HEK293 (cell line): ENCODE data around the gene HDGF.

Source experiments
- CTCF ChIA-PET: fragments of 350-600 bp; formaldehyde crosslinking; extraction: SDS; loops from one replicate; lab custom pipeline; 2021; ENCODE audit warnings: antibody characterized with exemption; lab: Yijun Ruan, JAX
- POLR2A ChIA-PET: fragments of 300-600 bp; formaldehyde crosslinking; extraction: SDS; loops from one replicate; lab custom pipeline; 2020; ENCODE audit warnings: antibody characterized with exemption, inconsistent platforms; lab: Yijun Ruan, JAX
- H3K27ac ChIP-seq: fragments of 200-500 bp; sonication (Bioruptor generic); 2 replicates; pipeline ENCODE4 v1.5.1; 2014; ENCODE audit warnings: low read depth, low read length, control low read depth, inconsistent platforms; ENCODE audit errors: extremely low read depth
- H3K36me3 ChIP-seq, 2 experiments: fragments of 200-500 bp in 1 of 2; sonication (Bioruptor generic) in 1 of 2; 1 replicate in 1 of 2; 2 replicates in 1 of 2; pipeline ENCODE4 v1.5.1; 2014 to 2017; ENCODE audit warnings: inconsistent platforms in 2 of 2, low read length in 2 of 2; ENCODE audit not compliant: control insufficient read depth in 2 of 2, insufficient read depth in 1 of 2
- H3K4me1 ChIP-seq: fragments of 200-500 bp; sonication (Bioruptor generic); 2 replicates; pipeline ENCODE4 v1.5.1; 2014; ENCODE audit warnings: mild to moderate bottlenecking, low read length, inconsistent platforms; ENCODE audit not compliant: control insufficient read depth, insufficient read depth
- H3K4me3 ChIP-seq: 2 replicates; pipeline ENCODE4 v1.5.1; 2011; ENCODE audit warnings: low read depth, mild to moderate bottlenecking, control low read depth, low read length, moderate library complexity
- H3K9me3 ChIP-seq: fragments of 200-500 bp; sonication (Bioruptor generic); 2 replicates; pipeline ENCODE4 v1.5.1; 2014; ENCODE audit warnings: low read depth, low read length, inconsistent platforms; ENCODE audit not compliant: control insufficient read depth, insufficient read depth
- GLIS2 ChIP-seq: fragments of 450-650 bp; formaldehyde crosslinking; IDR thresholded peaks from 2 replicates; pipeline ENCODE4 v1.5.1; 2016; ENCODE audit warnings: missing biosample characterization, missing genetic modification characterization
- ZBTB17 ChIP-seq: fragments of 450-650 bp; formaldehyde crosslinking; IDR thresholded peaks from 2 replicates; pipeline ENCODE4 v1.5.1; 2016; ENCODE audit warnings: missing biosample characterization, missing genetic modification characterization
- ZNF335 ChIP-seq: fragments of 450-650 bp; formaldehyde crosslinking; conservative IDR thresholded peaks from 2 replicates; pipeline ENCODE4 v1.5.1; 2016; ENCODE audit warnings: missing biosample characterization, missing genetic modification characterization
- ZNF571 ChIP-seq: fragments of 450-650 bp; formaldehyde crosslinking; IDR thresholded peaks from 2 replicates; pipeline ENCODE4 v1.5.0; 2017; ENCODE audit warnings: missing biosample characterization, missing genetic modification characterization
- ZNF610 ChIP-seq: fragments of 450-650 bp; formaldehyde crosslinking; IDR thresholded peaks from 2 replicates; pipeline ENCODE4 v1.5.1; 2016; ENCODE audit warnings: missing biosample characterization, missing genetic modification characterization, borderline replicate concordance
- ZNF621 ChIP-seq: fragments of 450-650 bp; formaldehyde crosslinking; IDR thresholded peaks from 2 replicates; pipeline ENCODE4 v1.5.1; 2017; ENCODE audit warnings: missing biosample characterization, missing genetic modification characterization
- ZNF654 ChIP-seq: fragments of 450-650 bp; formaldehyde crosslinking; IDR thresholded peaks from 2 replicates; pipeline ENCODE4 v1.5.1; 2016; ENCODE audit warnings: low read depth, missing biosample characterization, missing genetic modification characterization
- ZNF677 ChIP-seq: fragments of 450-650 bp; IDR thresholded peaks from 2 replicates; pipeline ENCODE4 v1.5.0; 2018; ENCODE audit warnings: missing biosample characterization, mild to moderate bottlenecking, missing genetic modification characterization, moderate library complexity
- ZNF747 ChIP-seq: fragments of 450-650 bp; formaldehyde crosslinking; IDR thresholded peaks from 2 replicates; pipeline ENCODE4 v1.5.1; 2016; ENCODE audit warnings: missing biosample characterization, missing genetic modification characterization
- ZNF768 ChIP-seq: fragments of 450-650 bp; formaldehyde crosslinking; IDR thresholded peaks from 2 replicates; pipeline ENCODE4 v1.5.1; 2018; ENCODE audit warnings: missing biosample characterization, mild to moderate bottlenecking, missing genetic modification characterization
- ZNF792 ChIP-seq: fragments of 450-650 bp; formaldehyde crosslinking; IDR thresholded peaks from 2 replicates; pipeline ENCODE4 v1.5.1; 2016; ENCODE audit warnings: missing biosample characterization, missing genetic modification characterization
- ZNF830 ChIP-seq: fragments of 450-650 bp; IDR thresholded peaks from 2 replicates; pipeline ENCODE4 v1.5.0; 2018; ENCODE audit warnings: missing biosample characterization, missing genetic modification characterization, low read depth, mild to moderate bottlenecking, moderate library complexity
- TF ChIP-seq, protein P1 (sequence below): fragments of 450-650 bp; formaldehyde crosslinking; IDR thresholded peaks from 2 replicates; pipeline ENCODE4 v1.5.1; 2016; ENCODE audit warnings: missing biosample characterization, missing genetic modification characterization, borderline replicate concordance
- TF ChIP-seq, protein P2 (sequence below): fragments of 450-650 bp; formaldehyde crosslinking; IDR thresholded peaks from 2 replicates; pipeline ENCODE4 v1.5.1; 2016; ENCODE audit warnings: missing biosample characterization, missing genetic modification characterization
- TF ChIP-seq, protein P3 (sequence below): fragments of 450-650 bp; formaldehyde crosslinking; IDR thresholded peaks from 2 replicates; pipeline ENCODE4 v1.5.1; 2016; ENCODE audit warnings: missing biosample characterization, missing genetic modification characterization

HDGF gene

DNA sequence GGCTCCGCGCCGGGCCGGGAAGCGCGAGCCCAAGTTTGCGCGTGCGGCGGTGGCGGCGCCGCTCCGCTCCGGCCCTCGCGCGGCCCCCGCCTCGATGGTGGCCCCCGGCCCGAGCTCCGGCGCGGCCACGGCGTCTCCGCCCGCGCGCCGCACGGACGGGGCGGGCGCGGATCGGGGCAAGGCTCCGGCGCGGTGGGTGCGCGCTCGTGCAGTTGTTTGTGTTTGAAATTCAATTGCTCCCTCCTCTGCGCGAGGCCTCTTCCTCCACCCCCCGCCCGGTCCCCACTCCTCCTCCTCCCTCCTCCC lies at the start of gene HDGF:
HDGF (minus strand) TSS at position 225 of the 306 bp plus-strand sequence. CDS start 246 bp downstream, outside the sequence.
- ChIA-PET CTCF (interaction anchor here (0.8 to 2.5 kb wide), 4 partner anchors 10 to 62 kb away, joined by 3 to 9 read pairs (median 3); no protein-coding TSS in a partner anchor), POLR2A (interaction anchor here (0.6 to 3.2 kb wide), 16 partner anchors 9 to 90 kb away, joined by 3 to 63 read pairs (median 6); partner anchors contain the start of genes ISG20L2, METTL25B, MRPL24 and PRCC)
- Histone ChIP-seq H3K27ac (peak within 1 kb of the TSS; percentile 95), H3K9me3 (no peaks in the 10 kb centered on the region), H3K36me3 (peaks cover 0 to 9% of the 10 kb centered on the region in 2 experiments; a peak in 1 of 3 replicates), H3K4me3 (peak within 1 kb of the TSS; percentile 87), H3K4me1 (0 out of 2 replicates have a peak, but pooled peaks cover 11% of the 10 kb centered on the region)
- TF ChIP-seq ZNF621, result no peak
- TF ChIP-seq, protein P1, sequence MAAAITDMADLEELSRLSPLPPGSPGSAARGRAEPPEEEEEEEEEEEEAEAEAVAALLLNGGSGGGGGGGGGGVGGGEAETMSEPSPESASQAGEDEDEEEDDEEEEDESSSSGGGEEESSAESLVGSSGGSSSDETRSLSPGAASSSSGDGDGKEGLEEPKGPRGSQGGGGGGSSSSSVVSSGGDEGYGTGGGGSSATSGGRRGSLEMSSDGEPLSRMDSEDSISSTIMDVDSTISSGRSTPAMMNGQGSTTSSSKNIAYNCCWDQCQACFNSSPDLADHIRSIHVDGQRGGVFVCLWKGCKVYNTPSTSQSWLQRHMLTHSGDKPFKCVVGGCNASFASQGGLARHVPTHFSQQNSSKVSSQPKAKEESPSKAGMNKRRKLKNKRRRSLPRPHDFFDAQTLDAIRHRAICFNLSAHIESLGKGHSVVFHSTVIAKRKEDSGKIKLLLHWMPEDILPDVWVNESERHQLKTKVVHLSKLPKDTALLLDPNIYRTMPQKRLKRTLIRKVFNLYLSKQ (tag by site-specific recombination), result no peak
- 0 out of 2 replicates have a peak, but pooled peaks have one; percentile 25 for TF ChIP-seq ZNF677 (tag by site-specific recombination)
- no peak for TF ChIP-seq ZNF610 (tag by site-specific recombination)
- no peak for TF ChIP-seq ZNF335 (tag by site-specific recombination)

DNA sequence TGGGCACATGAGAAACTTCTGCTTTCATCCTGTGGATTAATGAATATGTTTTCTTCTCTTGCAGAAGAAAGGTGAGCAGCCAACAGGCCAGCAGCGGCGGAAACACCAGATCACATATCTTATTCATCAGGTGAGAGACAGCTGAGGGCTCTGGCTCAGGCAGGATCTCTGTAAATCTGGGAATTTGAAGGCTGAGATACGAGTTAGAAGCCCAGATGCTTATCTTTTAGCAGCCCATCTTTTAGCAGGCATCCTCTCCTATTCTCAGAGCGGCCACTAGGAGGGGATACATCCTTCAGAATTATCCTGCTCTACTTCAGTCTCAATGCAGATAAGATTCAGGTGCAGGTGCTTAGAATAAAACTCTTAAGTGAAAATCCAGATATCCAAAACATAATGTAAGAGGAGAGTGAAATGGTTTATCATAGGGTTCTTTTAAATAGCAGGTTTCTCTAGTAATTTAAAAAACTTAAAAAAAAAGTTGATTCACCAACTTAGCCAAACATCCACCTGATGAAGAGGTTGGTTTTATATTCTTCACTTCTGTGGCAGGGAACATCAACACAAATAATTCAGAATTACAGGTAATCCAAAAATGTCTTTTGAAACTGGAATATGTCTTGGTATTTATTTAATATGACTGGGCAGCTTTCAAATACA lies 45.9 kb upstream of the HDGF start:
- no peak overlapping the region for H3K4me3 ChIP-seq
- H3K36me3 ChIP-seq, result peaks cover 36 to 95% of the 10 kb centered on the region in 2 experiments
- H3K27ac ChIP-seq, result no peak overlapping the region
- ChIA-PET POLR2A (interaction anchor here (0.9 kb wide), 1 partner anchor 69 kb away, joined by 3 read pairs; the partner anchor contains the start of genes ISG20L2 and METTL25B), CTCF (interaction anchor here (0.6 to 7.7 kb wide), 26 partner anchors 8 to 590 kb away, joined by 3 to 80 read pairs (median 4); partner anchors contain the start of genes INSRR and NTRK1)
- no peaks in the 10 kb centered on the region for H3K4me1 ChIP-seq
- no peaks in the 10 kb centered on the region for H3K9me3 ChIP-seq
- TF ChIP-seq ZBTB17 (tag by site-specific recombination) (0 out of 2 replicates have a peak, but pooled peaks have one; percentile 33), ZNF747 (no peak), ZNF830 (no peak), ZNF571 (tag by site-specific recombination) (no peak), GLIS2 (tag by site-specific recombination) (no peak), ZNF654 (tag by site-specific recombination) (peak; percentile 61), ZNF792 (no peak), ZNF768 (no peak)
- TF ChIP-seq, protein P2, sequence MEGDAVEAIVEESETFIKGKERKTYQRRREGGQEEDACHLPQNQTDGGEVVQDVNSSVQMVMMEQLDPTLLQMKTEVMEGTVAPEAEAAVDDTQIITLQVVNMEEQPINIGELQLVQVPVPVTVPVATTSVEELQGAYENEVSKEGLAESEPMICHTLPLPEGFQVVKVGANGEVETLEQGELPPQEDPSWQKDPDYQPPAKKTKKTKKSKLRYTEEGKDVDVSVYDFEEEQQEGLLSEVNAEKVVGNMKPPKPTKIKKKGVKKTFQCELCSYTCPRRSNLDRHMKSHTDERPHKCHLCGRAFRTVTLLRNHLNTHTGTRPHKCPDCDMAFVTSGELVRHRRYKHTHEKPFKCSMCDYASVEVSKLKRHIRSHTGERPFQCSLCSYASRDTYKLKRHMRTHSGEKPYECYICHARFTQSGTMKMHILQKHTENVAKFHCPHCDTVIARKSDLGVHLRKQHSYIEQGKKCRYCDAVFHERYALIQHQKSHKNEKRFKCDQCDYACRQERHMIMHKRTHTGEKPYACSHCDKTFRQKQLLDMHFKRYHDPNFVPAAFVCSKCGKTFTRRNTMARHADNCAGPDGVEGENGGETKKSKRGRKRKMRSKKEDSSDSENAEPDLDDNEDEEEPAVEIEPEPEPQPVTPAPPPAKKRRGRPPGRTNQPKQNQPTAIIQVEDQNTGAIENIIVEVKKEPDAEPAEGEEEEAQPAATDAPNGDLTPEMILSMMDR (tag by site-specific recombination), result 0 out of 2 replicates have a peak, but pooled peaks have one; percentile 47
- TF ChIP-seq, protein P3, sequence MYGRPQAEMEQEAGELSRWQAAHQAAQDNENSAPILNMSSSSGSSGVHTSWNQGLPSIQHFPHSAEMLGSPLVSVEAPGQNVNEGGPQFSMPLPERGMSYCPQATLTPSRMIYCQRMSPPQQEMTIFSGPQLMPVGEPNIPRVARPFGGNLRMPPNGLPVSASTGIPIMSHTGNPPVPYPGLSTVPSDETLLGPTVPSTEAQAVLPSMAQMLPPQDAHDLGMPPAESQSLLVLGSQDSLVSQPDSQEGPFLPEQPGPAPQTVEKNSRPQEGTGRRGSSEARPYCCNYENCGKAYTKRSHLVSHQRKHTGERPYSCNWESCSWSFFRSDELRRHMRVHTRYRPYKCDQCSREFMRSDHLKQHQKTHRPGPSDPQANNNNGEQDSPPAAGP (tag by site-specific recombination), result no peak
